GM12892 (cell line): Measurements from ENCODE around the gene MAP3K10.

Source experiments
- DNase-seq: peaks from one replicate; pipeline ENCODE4 v3.0.0; 2011; ENCODE audit not compliant: insufficient read length
- FAIRE-seq: peaks from 2 replicates; lab custom pipeline; 2011; peaks lifted over from hg19 to GRCh38; lab: Jason Lieb, UNC
- POLR2A ChIP-seq: IDR thresholded peaks from 2 replicates; pipeline ENCODE4 v1.6.1; 2011; ENCODE audit warnings: low read depth, low read length, control low read depth
- POLR2AphosphoS5 ChIP-seq: IDR thresholded peaks from 2 replicates; pipeline ENCODE4 v1.6.1; 2011; ENCODE audit warnings: low read depth, low read length, control low read depth
- TAF1 ChIP-seq: IDR thresholded peaks from 2 replicates; pipeline ENCODE4 v1.6.1; 2011; ENCODE audit warnings: low read depth, mild to moderate bottlenecking, control low read depth, low read length, borderline replicate concordance

MAP3K10 gene

DNA sequence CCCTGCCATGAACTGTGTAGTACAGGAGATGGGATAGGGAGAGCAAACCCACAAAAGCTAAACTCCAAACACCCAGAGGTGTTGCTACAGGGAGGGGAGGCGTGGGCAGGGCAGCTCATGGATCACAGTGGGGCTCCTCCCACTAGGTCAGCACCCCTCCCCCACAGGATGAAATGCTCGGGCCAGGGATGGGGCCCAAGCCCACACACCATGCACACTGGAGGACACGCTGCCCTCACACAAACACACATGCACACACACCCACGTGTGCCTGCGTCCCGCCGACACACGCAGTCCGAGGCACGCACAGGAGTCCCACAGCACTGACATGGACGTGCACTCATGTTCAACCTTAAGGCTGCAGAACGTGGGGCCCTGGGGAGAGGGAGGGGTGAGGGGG, 41.3 kb downstream of the MAP3K10 start:
- no peak for FAIRE-seq
- TF ChIP-seq TAF1, result no peak
- peak; percentile 46; the same call in 1 of the 2 replicates for TF ChIP-seq POLR2AphosphoS5
- DNase-seq, result no peak

DNA sequence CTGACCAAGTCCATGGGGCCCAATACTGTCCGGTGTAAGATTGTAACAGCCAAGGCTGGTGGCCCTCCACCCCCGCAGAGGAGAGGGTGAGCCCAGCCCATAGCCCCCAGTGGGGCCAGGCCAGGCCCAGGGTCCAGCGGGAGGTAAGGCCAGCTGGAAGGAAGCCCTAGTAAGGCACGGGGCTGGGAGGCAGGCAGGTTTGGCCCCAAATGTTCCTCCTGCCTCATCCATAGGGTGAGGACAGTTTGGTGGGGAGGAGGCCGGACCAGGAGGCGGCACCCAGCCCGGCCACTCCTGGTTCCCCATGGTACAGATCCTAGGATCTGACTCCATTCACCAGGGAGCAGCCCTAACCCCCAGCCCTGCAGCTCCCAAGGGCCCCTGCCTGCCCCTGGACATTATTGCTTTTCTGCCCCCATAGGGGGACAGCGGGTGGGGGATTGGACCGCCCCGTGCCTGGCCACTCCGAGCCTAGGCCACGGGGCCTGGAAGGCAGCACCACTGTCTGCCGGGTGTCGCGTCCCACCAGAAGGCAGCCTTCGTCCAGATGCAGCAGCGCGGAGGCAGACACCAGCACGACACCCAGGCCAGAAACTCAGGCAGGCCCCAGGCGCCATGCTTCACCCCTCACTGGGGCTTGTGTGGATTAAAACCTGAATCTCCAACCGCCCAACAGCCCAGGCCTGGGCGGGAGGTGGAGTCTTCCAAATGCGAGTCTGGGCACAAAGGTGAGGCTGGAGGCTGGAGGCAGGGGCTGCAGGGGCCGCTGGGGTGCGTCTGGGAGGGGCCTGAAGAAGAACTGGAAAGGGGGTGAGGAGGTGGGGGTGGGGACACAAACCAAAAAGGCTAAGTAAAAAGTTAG, 42.0 kb downstream of the MAP3K10 start:
- FAIRE-seq (no peak), DNase-seq (no peak)
- TF ChIP-seq POLR2AphosphoS5 (no peak), POLR2A (no peak), TAF1 (no peak)

DNA sequence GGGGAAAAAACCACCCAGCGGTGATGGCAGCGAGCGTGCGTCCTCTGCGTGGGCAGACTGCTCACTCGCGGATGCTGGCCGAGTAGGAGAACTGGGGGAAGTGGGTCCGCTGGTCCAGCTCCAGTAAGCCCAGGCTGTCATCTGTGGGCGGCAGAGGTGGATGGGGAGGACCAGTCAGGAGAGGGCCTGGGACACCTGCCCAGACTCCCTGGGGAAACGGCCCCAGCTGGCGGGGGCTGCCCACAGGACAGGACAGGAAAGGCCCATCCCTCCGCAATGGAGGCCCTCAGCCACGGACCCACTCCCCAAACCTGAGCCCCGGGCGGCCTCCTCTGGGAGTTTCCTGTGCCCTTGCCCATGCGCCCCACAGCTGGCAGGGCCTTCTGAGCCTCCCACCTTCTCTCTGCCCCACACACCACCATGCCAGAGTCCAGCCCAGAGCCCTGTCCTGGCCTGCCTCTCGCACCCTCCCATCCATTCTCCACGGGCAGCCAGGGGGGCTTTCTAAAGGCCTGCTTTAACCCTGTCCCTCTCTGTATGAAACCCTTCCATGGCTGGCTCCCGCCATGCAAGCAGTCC, 42.7 kb downstream of the MAP3K10 start:
- TF ChIP-seq TAF1, result no peak
- no peak for TF ChIP-seq POLR2A
- no peak for TF ChIP-seq POLR2AphosphoS5
- DNase-seq (no peak), FAIRE-seq (no peak)

DNA sequence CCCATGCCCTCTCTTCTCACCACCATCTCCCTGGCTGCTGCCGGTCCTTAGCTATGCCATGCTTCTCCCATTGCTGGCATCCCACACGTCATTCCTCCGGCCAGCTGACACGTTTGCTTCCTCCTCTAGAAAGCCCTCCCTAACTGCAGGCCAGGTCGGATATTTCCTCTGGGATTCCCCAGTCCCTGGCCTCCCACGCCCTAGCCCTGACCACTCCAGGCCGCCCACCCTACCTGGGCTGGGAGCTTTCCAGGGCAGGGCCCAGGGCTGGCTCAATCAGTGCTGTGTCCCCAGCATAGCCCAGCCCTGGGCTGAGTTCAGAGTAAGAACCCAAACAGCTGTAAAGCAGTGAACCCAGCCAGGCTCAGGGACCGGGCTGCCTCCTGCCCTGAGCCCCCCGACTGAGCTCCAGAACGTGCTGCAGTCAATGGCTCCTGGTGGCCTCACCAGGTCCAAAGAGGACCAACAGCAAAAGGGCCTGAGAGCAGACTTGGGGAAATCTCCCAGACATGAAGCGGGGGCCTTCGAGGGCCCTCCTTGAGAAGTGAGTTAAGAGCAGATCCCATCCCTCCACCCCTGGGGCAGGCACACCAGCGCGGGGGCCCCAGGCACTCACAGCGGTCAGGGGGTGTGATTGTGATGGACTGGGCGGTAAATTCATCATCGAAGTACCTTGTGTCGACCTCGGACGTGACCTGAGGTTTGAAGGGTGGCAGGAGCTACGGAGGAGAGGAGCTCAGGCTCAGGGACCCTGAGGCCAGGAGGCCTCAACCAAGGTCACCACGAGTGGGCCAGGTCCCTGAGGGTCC, 43.4 kb downstream of the MAP3K10 start:
- no peak for FAIRE-seq
- TF ChIP-seq POLR2A (no peak), POLR2AphosphoS5 (no peak), TAF1 (no peak)
- no peak for DNase-seq

DNA sequence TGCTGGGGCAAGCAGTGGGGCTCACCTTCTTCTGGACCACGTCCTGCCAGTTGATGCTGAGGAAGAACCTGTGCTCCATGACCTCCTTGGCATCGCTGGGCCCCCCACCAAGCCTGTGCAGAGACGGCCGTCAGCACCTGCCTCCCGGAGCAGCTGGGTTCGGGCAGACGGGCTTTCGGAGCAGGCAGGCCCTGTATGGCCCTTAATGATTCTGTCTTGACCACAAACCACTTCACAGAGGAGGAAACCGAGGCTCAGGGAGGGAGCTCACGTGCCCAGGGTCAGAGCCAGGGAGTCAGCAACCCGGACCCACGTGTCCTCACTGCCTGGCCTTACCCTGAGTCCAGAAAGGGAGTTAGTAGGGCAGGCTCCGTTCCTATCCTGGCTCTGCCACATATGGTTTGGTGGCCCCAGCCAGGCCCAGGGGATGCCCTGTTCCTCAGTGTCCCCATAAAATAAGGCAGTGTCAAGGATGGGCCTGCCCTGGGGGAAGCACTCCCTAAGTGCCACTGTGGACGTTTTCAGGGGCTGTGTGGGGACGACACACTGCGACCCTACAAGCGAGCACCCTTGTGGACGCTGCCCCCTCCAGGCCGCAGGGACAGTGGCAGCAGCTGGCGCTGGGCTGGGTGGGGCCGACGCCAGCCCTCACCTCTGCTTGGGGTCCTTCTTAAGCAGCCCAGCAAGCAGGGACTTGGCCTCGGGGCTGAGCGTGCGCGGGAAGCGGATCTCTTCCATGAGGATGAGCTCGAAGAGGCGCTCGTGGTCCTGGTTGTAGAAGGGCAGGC, 44.2 kb downstream of the MAP3K10 start:
- no peak for DNase-seq
- no peak for FAIRE-seq
- no peak for TF ChIP-seq POLR2AphosphoS5
- TF ChIP-seq POLR2A, result no peak
- no peak for TF ChIP-seq TAF1

DNA sequence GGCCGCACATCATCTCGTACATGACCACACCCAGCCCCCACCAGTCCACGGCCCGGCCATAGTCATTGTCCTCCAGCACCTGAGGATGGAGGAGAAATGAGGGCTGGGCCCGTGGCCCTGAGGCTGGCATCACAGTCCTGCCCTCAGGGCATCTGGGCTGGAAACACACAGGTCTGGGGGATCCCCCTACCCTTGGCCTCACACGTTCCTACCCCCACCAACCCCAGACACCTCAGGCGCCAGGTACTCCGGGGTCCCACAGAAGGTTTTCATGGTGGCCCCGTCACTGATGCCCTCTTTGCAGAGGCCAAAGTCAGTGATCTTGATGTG, 44.8 kb downstream of the MAP3K10 start:
- TF ChIP-seq TAF1 (no peak), POLR2AphosphoS5 (no peak), POLR2A (no peak)
- no peak for DNase-seq
- no peak for FAIRE-seq

DNA sequence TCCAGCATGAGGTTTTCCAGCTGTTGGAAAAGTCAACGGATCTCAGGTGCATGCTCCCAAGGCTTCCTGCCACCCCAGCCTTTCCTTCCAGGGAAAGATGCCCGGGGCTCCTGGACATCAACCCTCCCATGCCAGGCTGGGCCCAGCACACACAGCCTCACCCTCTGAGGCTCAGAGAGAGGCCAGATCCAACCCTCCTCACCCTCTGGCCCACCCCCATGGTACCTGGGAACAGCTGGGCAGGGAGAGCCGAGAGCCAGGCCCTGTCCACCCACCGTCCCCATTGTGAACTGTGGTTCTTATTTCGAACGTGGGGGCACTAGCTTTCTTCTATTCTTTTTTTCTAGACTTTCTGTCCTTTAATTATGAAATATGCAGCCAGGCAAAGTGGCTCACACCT, 45.1 kb downstream of the MAP3K10 start:
- DNase-seq (no peak), FAIRE-seq (no peak)
- TF ChIP-seq POLR2A (no peak), TAF1 (no peak), POLR2AphosphoS5 (no peak)

DNA sequence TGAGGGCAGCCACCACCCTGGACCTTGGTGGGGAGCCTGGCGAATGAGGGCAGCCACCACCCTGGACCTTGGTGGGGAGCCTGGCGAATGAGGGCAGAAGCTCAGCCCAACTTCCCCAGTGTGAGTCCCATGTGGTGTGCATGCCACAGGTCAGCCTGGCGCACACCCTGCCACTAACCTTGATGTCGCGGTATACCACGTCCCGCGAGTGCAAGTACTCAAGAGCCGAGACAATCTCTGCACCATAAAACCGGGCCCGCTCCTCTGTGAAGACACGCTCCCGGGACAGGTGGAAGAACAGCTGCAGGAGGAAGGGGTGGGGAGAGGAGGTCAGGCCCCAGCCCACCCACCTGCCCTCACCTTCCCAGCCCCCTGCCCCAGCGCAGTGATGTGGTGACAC, 46.6 kb downstream of the MAP3K10 start:
- DNase-seq (no peak), FAIRE-seq (no peak)
- TF ChIP-seq TAF1 (no peak), POLR2AphosphoS5 (no peak), POLR2A (no peak)

DNA sequence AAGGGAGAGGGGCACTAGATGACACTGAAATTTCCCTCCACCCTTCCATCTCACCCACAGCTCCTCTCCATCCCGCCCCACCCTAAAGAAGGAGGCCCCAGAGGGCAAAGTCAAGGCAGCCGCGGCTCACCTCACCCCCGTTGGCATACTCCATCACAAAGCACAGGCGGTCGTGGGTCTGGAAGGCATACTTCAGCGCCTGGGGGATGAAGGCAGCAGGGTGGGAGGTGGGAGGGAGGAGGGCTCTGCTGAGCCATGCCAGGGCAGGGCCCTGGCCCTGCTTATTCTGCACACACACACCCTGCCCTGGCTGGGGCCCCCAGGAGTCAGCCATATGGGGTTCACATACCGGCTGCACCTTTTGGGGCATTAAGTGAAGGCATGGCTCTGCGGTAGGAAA, 47.5 kb downstream of the MAP3K10 start:
- FAIRE-seq, result no peak
- DNase-seq, result no peak
- TF ChIP-seq TAF1 (no peak), POLR2AphosphoS5 (no peak), POLR2A (no peak)

DNA sequence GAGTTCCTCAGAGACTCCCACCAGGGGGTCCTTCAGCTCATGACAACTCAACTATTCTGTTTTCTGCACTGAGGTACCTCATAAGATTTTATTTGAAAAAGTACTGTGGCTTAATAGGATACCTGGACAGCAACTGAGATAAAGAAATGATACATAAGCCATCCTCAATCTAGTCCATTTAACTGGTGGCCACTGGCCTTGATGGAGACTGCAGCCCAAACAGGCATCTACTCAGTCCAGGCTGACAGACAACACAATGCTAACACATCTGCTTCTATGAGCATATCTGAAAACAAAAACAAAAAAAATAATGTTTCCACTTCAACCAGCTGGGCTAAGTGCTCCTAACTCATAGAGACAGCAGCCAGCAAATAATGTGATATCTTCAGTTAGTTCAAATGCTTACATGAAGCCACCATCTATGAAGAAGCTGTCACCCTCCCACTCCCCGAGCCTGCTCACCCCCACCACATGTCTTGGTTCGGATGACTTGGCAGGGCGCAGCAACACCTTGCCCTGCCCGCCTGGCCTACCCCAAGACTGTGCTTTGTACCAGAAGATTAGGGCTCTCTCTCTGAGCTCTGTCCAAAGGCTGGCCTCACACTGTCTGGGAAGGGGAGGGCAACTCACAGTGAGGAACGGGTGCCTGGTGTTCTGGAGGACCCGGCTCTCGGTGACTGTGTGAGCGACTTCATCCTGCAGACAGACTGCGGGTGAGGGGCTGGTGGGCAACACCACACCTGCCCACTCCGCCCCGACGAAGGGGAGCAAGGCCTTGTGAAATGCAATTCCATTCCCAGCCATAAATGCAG, 48.4 kb downstream of the MAP3K10 start:
- DNase-seq (no peak), FAIRE-seq (no peak)
- no peak for TF ChIP-seq POLR2AphosphoS5
- no peak for TF ChIP-seq POLR2A
- no peak for TF ChIP-seq TAF1

DNA sequence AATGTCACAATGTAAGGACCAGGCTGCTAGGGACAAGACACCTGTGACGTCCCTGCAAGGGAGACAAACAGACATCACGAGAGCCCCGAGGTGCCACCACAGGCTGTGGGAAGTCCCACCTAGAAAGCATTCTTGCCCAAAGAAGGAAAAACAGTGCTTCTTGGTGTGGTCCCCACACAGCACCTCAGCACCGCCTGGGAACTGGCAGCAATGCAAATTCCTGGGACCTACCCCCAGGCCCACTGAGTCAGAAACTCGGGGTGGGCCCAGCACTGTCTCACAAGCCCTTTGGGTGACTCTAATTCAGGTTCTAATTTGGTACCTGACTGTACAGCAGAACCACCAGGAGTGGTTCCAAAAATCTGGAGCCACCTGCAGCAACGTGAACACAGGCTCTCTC, 49.1 kb downstream of the MAP3K10 start:
- no peak for TF ChIP-seq POLR2A
- DNase-seq, result no peak
- FAIRE-seq, result no peak
